Erythroblast (primary cell): ENCODE data around the gene HMGXB3.

Source experiments
- GATA1 ChIP-seq: IDR thresholded peaks from 2 replicates; pipeline ENCODE4 v1.6.1; 2011; ENCODE audit warnings: low read depth, mild to moderate bottlenecking, control low read depth, low read length, moderate library complexity
- POLR2A ChIP-seq: IDR thresholded peaks from 2 replicates; pipeline ENCODE4 v1.6.1; 2011; ENCODE audit warnings: mild to moderate bottlenecking, low read length

GRCh38 chr5:150007050-150007449 lies 6.5 kb downstream of the HMGXB3 start:
- TF ChIP-seq POLR2A (no peak), GATA1 (no peak)
